Thyroid gland (tissue), 4 donors: Measurements from ENCODE around the gene SELENON. TPM values are rescaled to one million over a fixed set of nuclear protein-coding genes. Genes with fewer than 3 reads are reported as not detected.

Experiments
- DNase-seq, 2 donors: peaks; one replicate each; pipeline ENCODE4 v3.0.0-alpha.2; 2019
- H3K27ac ChIP-seq, 3 donors: fragments of 200-600 bp; sonication (generic); 1 replicate in 2 of 3; 2 replicates in 1 of 3; pipeline ENCODE4 v1.5.1; 2016 to 2019; ENCODE audit warnings: mild to moderate bottlenecking in 1 of 3, moderate library complexity in 1 of 3
- H3K27me3 ChIP-seq: fragments of 200-600 bp; sonication (generic); one replicate; pipeline ENCODE4 v1.5.1; 2019
- H3K36me3 ChIP-seq, 2 donors: fragments of 200-600 bp; sonication (generic); one replicate each; pipeline ENCODE4 v1.5.1; 2016 to 2019
- H3K4me1 ChIP-seq, 2 donors: fragments of 200-600 bp; sonication (generic); one replicate each; pipeline ENCODE4 v1.5.1; 2017 to 2019
- H3K4me3 ChIP-seq, 3 donors: fragments of 200-600 bp; sonication (generic); replicated peaks in 1 of 3; 1 replicate in 2 of 3; 2 replicates in 1 of 3; pipeline ENCODE4 v1.5.1; 2016; ENCODE audit warnings: mild to moderate bottlenecking in 1 of 3
- H3K9me3 ChIP-seq: fragments of 200-600 bp; sonication (generic); one replicate; pipeline ENCODE4 v1.5.1; 2017
- CTCF ChIP-seq, 6 experiments: fragments of 200-600 bp in 3 of 6; fragments of 450-650 bp in 3 of 6; sonication (generic) in 3 of 6; IDR thresholded peaks; one replicate each; pipeline ENCODE4 v1.5.1; 2016 to 2019; ENCODE audit warnings: antibody characterized with exemption in 6 of 6, mild to moderate bottlenecking in 2 of 6, inconsistent platforms in 1 of 6, moderate library complexity in 1 of 6
- POLR2A ChIP-seq, 2 donors: fragments of 450-650 bp; IDR thresholded peaks; one replicate each; pipeline ENCODE4 v1.6.1; 2017; ENCODE audit warnings: antibody characterized with exemption in 2 of 2, mild to moderate bottlenecking in 2 of 2, moderate library complexity in 1 of 2
- WGBS, 2 donors: methylation state at CpG; one replicate each; pipeline ENCODE4 v1.1.5; 2017; 5-methylcytosine and 5-hydroxymethylcytosine counted together
- intact Hi-C: fragments of 100-400 bp; cut with DNase I; formaldehyde crosslinking; loops from one replicate; pipeline ENCODE4 v1.15.1; 2023
- total RNA-seq, 4 donors: library from RNA; depleted of rRNA; stranded (reverse); fragments of >200 nt; gene quantifications; one replicate each; pipeline ENCODE4 v1.2.3, GENCODE V29; 2016

Gene SELENON
- total RNA-seq, 4 donors from 2014 or later: 31.2 to 58.2 (median 55.2) TPM

DNA sequence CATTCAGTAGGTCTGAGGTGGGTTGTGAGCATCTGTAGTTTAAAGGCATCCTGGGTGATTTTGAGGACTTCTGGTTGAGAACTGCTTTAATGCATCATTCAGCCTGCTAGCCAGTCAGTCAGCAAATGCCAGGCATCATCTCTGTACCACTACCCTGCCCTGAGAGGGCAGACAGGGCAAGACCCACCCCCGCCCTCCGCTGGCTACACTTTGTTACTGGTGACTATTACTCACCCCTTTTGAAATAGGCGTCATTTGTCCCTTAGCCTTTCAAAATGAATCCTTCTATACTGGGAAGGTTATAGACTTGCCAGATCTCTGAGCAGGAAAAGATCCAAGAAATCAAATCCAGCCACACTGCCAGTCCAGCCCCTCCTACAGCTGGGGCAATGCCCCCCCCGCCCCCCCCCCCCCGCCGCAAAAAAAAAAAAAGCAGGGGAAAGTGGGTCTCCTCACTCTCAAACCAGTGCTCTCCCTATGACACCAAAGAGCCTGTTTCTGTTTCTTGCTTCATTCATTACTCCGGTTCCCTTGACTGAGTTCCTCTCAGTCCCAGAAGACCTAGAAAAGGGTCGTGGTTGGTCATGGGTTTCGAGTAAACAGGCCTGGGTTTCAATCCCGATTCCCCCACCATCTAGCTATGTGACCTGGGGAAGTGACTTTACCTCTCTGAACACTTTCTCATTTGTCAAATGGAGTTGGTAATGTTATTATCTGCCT is 4.4 kb downstream of the SELENON start:
- Histone ChIP-seq H3K36me3 (peaks cover 9% of the 10 kb centered on the region in 2 donors), H3K4me1 (peaks cover 18 to 63% of the 10 kb centered on the region in 2 donors), H3K27me3 (no peaks in the 10 kb centered on the region), H3K27ac (peak overlapping the region in 2 of 3 donors; percentile 39 to 65), H3K4me3 (no peak overlapping the region), H3K9me3 (no peaks in the 10 kb centered on the region)
- WGBS, 2 donors: 77 to 80% methylated on average over 10 of the region's 10 CpGs
- intact Hi-C loops: loop anchor here (10.0 kb wide), 1 partner anchor 400 kb away; no protein-coding TSS in a partner anchor
- DNase-seq: no peak
- TF ChIP-seq CTCF (IDR thresholded peaks at IDR 0.05) (no peak), POLR2A (IDR thresholded peaks at IDR 0.05) (no peak)

GRCh38 chr1:25804964-25805862 is 5.2 kb downstream of the SELENON start:
- DNase-seq: no peak
- Histone ChIP-seq H3K36me3 (peaks cover 9 to 16% of the 10 kb centered on the region in 2 donors), H3K27me3 (no peaks in the 10 kb centered on the region), H3K27ac (peak overlapping the region in 2 of 3 donors; percentile 39 to 65), H3K4me3 (no peak overlapping the region), H3K9me3 (no peaks in the 10 kb centered on the region), H3K4me1 (peaks cover 15 to 58% of the 10 kb centered on the region in 2 donors)
- intact Hi-C loops: loop anchor here (10.0 kb wide), 1 partner anchor 400 kb away; no protein-coding TSS in a partner anchor
- 84 to 88% methylated on average over 9 to 14 of the region's 15 CpGs for WGBS, 2 donors
- TF ChIP-seq CTCF (IDR thresholded peaks at IDR 0.05) (no peak), POLR2A (IDR thresholded peaks at IDR 0.05) (no peak)

DNA sequence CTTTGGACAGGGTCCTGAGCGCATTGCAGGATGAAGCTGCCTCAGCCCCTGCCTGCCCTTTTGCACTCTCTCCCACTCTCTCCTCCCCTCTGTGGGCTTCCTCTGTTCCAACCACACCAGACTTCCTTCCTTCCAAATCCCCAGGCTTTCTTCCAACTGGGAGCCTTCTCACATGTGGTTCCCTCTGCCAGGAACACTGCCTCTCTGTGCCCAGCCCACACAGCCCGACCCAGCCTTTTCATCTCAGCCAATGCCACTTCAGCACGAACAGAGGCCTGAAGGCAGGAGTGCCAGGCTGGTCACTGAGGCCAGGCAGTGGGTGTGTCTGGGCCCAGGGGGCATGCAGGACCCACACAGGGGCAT is 5.9 kb downstream of the SELENON start:
- 66 to 67% methylated on average over 3 of the region's 3 CpGs for WGBS, 2 donors
- no peak for DNase-seq
- peaks cover 9 to 16% of the 10 kb centered on the region in 2 donors for H3K36me3 ChIP-seq
- H3K27me3 ChIP-seq: no peaks in the 10 kb centered on the region
- no peak overlapping the region for H3K4me3 ChIP-seq
- TF ChIP-seq CTCF (IDR thresholded peaks at IDR 0.05) (no peak), POLR2A (IDR thresholded peaks at IDR 0.05) (no peak)
- H3K4me1 ChIP-seq: peaks cover 11 to 61% of the 10 kb centered on the region in 2 donors
- intact Hi-C loops: loop anchor here (10.0 kb wide), 1 partner anchor 401 kb away; no protein-coding TSS in a partner anchor
- no peaks in the 10 kb centered on the region for H3K9me3 ChIP-seq
- peak overlapping the region in 2 of 3 donors; percentile 39 to 65 for H3K27ac ChIP-seq

GRCh38 chr1:25806418-25806817 is 6.4 kb downstream of the SELENON start:
- Histone ChIP-seq H3K27ac (peak overlapping the region in 2 of 3 donors; percentile 39 to 65), H3K9me3 (no peaks in the 10 kb centered on the region), H3K27me3 (no peaks in the 10 kb centered on the region), H3K4me1 (peaks cover 10 to 59% of the 10 kb centered on the region in 2 donors), H3K36me3 (peaks cover 10 to 16% of the 10 kb centered on the region in 2 donors), H3K4me3 (no peak overlapping the region)
- DNase-seq: no peak
- intact Hi-C loops: loop anchor here (10.0 kb wide), 1 partner anchor 402 kb away; no protein-coding TSS in a partner anchor
- WGBS, 2 donors: 71 to 72% methylated on average over 4 of the region's 4 CpGs
- no peak for TF ChIP-seq POLR2A (IDR thresholded peaks at IDR 0.05)
- TF ChIP-seq CTCF (IDR thresholded peaks at IDR 0.05): no peak
